ENCODE results near the gene ARHGAP4.

The ARHGAP4 gene

GRCh38 chrX:153961292-153961691, 35.2 kb upstream of the ARHGAP4 start:
- no peak for DNase-seq

- no peak for DNase-seq
Observed at GRCh38 chrX:153960786-153961185, 34.7 kb upstream of the ARHGAP4 start.

GRCh38 chrX:153960077-153960476, 34.0 kb upstream of the ARHGAP4 start:
- no peak for DNase-seq

GRCh38 chrX:153959649-153960048, 33.6 kb upstream of the ARHGAP4 start:
- no peak for DNase-seq

GRCh38 chrX:153958605-153959004, 32.5 kb upstream of the ARHGAP4 start:
- no peak for DNase-seq

- DNase-seq: no peak
Observed at GRCh38 chrX:153957224-153957623, 31.2 kb upstream of the ARHGAP4 start.

GRCh38 chrX:153956044-153956907, 30.2 kb upstream of the ARHGAP4 start:
- DNase-seq: no peak

- DNase-seq: no peak
Observed at GRCh38 chrX:153955228-153955732, 29.2 kb upstream of the ARHGAP4 start.

GRCh38 chrX:153954558-153955227, 28.6 kb upstream of the ARHGAP4 start:
- DNase-seq: no peak

- DNase-seq: no peak
Observed at GRCh38 chrX:153953892-153954557, 28.0 kb upstream of the ARHGAP4 start.

GRCh38 chrX:153953342-153953830, 27.3 kb upstream of the ARHGAP4 start:
- peak; percentile 67 to 71 for DNase-seq

- DNase-seq: no peak
Observed at GRCh38 chrX:153952373-153953026, 26.4 kb upstream of the ARHGAP4 start.

GRCh38 chrX:153951683-153952372, 25.8 kb upstream of the ARHGAP4 start:
- DNase-seq: no peak

- DNase-seq: no peak
Observed at GRCh38 chrX:153950127-153950526, 24.1 kb upstream of the ARHGAP4 start.

GRCh38 chrX:153948847-153949805, 23.1 kb upstream of the ARHGAP4 start:
- no peak for DNase-seq

- DNase-seq: no peak
Observed at GRCh38 chrX:153948002-153948466, 22.0 kb upstream of the ARHGAP4 start.

GRCh38 chrX:153947009-153947769, 21.1 kb upstream of the ARHGAP4 start:
- peak; percentile 73 to 74 for DNase-seq

GRCh38 chrX:153945956-153946943, 20.2 kb upstream of the ARHGAP4 start:
- DNase-seq: no peak

GRCh38 chrX:153944800-153945150, 18.7 kb upstream of the ARHGAP4 start:
- no peak for DNase-seq

Measured in activated CD4-positive, alpha-beta T cell treated with anti-CD3 and anti-CD28 coated beads, Interleukin-2, amount 50 U/mL, for 4 hours (primary cell).